GM18517 (cell line): ENCODE data around the gene GPRIN1.

Source experiments
- ATAC-seq: cut with Tn5 transposase; IDR thresholded peaks from one replicate; pipeline ENCODE4 v1.9.1; 2021; ENCODE audit warnings: mild to moderate bottlenecking, moderate library complexity; ENCODE audit not compliant: unreplicated experiment

GPRIN1 gene

DNA sequence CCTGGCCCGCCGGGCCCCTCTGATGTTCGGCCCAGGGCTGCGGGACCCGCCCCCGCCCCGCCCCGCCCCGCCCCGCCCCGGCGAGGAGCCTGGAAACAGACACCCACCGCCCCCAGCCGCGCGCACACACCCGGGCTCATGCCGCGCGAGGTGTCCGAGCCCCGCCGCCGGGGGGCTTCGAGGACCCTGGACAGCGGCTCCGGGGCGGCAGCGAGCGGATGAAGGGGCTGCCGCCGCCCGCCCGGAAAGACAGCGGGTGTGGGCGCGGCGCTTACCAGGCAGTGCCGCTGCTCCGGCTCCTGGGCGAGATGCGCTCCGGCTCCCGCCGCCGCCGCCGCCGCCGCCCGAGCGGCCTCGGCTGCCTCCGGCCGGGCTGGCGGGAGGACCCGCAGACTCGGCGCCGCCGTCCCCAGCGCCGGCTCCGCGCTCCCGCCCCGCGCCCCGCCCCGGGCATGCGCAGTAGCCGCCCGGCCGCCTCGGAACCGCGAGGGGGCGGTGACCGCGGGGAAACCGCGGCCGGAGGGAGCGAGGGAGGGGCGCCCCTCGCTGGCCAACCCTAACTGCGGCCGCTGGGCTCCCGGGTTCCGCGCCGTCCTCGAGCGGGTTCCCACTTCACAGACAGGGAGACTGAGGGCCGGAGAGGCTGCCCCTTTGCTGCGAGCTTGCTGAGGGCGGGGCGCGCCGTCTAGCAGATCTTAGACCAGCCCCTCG is at the start of gene GPRIN1:
Gene GPRIN1, minus strand, starts transcription at position 433 of the 711 bp plus-strand sequence. CDS start 10,322 bp downstream, outside the sequence.
- peak; percentile 59 for ATAC-seq

DNA sequence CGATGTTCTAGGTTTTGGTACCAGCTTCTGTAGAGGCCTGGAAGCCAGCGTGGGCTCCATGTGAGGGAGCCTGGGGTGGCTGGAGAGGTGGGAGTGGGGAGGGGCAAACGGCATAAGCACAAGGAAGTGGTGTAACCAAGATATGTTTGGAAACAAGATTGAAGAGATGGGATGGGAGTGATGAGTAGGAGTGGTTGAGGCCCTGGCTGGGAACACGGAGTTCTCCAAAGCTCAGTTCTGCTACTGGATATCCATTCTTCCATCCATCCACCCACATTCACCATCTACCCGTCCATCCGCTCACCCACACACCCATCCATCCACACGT is 49.5 kb upstream of the GPRIN1 start:
- ATAC-seq = no peak

DNA sequence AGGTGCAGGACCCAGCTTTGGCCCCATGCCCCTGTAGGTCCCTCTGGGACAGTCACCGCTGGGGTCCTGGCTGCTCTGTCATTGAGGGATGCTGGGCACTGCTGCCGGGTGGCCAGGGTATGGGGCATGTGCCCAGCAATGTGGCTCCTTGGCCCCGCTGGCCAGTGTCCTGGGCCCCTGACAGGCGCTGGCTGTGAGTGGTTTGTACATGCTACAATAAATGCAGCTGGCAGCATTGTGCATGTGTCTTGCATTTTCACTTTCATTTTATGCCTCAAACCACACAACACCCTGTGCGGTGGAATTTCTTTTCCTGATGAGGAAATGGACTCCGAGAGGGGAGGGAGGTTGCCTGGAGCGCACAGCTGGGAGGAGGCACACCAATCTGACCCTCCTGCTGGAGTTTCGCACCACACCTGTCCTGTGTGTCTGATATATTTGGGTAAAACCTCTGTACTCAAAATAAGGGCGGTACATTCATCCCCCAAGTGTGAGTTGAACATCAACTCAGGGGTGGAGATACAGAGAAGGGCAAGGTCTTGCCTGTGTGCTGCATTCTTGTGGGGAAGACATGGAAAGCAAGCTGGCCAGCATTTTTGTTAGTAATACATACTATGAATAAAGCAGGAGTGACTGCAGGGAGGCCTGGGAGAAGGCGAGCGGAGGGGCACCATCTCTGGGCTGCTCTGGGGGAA is 49.0 kb upstream of the GPRIN1 start:
- peak; percentile 44 for ATAC-seq

DNA sequence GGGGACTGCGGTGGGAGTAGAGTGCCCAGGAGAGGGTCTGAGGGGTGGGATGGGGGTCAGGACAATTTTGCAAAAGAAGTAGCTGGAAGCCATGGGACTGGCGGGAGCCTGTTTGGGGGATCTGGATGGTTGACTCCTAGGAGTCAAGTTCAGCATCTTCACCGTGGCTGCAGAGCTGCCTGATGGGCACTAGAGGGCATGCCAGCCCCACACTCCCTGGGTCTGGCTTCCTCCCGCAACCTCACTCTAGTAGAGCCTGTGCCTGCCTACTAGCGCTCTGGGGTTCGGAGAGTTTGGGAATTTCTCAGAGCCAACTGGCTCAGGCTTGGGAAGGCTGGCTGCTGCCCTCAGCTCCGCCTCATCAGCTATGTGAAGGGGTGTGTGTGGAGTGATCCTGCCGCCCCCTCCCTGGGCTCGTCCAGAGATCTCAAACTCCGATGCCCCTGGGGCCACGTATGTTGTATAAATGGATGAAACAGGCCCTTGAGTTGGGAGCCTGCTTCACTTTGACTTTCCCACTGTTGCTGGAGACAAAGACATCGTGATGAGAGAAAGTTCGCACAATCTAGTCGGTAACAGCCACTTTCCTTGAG is 48.1 kb upstream of the GPRIN1 start:
- ATAC-seq = no peak

DNA sequence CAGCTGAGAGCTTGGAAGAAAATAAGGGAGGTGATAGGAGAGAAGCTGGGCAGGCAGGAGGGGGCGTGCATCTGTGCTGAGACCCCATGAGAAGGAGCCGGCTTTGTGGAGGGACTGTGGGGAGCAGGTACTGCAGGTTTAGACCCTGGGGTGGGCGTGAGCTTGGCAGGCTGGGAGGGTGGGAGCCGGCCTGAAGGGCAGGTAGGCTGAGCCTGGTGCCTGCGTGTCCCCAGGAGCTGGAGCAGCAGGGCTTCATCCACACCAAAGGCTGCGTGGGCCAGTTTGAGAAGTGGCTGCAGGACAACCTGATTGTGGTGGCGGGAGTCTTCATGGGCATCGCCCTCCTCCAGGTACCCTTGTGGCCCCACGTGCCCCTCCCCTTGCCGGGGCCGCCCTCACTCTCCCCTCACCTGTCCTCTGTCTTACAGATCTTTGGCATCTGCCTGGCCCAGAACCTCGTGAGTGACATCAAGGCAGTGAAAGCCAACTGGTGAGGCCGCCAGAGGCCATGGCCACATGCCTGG is 46.6 kb upstream of the GPRIN1 start:
- ATAC-seq = no peak

DNA sequence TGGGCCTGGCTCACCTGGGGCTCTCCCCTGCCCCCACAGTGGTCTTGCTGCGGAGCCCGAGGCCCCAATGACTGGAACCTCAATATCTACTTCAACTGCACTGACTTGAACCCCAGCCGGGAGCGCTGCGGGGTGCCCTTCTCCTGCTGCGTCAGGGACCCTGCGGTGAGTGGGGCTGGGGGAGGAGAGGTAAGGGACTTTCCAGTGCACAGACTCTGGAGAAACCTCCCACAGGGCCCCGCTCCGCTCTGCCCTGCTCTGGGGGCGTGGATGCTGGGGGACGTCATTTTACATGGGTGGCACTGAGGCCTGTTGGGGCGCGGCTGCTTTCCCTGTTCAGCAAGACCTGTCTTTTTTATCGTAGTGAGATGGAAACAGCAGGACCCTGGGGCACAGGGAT is 44.9 kb upstream of the GPRIN1 start:
- ATAC-seq = no peak

DNA sequence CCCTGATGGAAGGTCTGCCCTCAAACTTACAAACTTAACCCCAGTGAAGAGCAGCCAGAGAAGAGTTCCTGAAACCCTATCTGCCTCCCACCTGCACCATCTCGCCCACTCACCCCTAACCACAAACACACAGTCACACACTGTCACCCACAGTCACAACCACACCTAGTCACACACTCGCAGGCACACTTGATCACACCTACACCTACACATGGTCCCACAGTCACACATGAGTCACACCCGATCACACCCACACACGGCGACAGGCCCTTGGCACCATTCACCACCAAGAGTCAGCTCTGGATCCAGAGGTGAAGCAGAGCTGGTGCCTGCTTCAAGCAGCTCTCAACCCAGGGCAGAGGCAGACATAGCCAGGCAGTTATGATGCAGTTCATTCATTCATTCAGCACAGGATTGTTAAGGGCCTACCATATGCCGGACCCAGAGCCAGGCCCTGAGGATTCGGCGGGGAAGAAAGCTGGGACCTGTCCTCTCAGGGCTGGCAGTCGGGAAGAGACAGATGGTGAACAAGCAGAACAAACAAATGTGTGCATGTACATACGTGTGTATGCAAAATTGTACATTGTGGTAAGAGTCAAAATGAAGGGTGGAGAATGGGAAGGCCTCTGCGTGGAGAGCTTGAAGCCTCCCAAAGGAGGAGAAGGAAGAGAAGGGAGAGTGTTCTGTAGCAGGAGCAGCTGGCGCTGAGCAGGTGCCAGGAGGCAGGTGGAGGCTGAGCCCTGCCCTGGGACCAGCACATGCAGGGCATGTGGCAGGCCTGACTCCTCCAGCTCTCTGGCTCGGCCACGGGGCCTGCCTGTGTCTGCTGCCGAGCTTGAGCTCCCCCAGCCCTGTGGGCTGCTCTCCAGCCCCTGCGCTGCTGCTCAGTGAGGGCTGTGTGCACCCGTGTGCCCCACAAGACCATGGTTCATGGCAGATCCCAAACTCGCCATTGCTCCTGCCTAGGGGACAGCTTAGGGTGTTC is 43.7 kb upstream of the GPRIN1 start:
- ATAC-seq = peak; percentile 51

DNA sequence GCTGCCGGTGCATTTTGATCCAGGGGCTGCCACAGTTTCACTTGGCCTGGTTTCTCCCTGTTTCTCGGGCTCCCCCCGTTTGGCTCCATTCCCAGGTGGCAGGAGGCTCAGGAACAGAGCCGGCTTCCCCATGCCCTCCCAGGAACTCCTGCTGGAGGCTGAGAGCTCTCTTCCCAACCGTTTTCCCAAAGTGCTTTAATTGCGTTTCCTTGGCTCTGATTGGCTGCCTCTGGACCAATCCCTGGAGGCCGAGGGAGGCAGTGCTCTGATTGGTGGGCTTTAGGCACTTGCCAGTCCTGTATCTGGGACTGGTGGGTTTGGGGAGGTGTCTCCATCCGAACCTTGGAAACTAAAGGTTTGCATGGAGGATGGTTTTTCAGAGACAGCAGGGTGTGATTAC is 42.2 kb upstream of the GPRIN1 start:
- ATAC-seq = no peak

DNA sequence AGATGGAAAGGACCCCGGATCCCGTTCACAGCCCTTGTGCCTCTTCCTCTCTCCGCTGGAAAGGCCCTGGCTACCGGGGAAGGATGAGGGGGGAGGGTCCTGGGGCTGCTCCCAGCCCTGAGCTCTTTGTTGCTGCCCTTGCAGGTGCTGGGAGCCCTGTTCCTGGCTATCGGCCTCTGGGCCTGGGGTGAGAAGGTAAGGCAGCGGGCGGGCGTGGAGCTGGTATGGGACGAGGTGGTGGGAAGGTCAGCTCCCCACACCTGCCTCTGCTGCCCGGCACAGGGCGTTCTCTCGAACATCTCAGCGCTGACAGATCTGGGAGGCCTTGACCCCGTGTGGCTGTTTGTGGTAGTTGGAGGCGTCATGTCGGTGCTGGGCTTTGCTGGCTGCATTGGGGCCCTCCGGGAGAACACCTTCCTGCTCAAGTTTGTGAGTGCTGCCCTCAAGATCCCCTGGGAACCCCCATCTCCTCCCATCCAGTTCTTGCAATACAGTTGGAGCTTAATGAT is 41.6 kb upstream of the GPRIN1 start:
- no peak for ATAC-seq

DNA sequence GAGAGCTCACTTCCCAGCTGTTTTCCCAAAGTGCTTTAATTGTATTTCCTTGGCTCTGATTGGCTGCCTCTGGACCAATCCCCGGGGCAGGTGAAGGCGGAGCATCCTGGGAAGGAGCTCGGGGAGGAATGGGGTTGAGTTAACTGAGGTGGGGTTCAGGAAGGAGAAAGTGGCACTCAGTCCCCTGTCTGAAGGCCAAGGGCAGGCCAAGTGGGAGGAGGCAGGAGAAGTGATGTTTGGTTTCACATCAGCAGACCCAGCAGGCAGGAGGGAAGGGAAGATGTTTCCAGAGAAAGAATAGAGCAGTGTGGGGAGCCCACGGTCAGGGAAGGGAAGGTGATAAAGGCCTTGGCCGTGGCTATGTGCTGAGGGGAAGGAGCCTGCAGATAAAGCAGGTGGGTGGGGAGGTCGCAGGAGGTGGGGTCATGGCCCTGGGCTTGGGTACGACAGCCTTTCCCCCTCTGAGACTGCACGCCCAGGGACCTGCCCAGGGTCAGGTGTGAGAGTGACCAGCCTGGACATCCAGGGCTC is 40.5 kb upstream of the GPRIN1 start:
- ATAC-seq = no peak

DNA sequence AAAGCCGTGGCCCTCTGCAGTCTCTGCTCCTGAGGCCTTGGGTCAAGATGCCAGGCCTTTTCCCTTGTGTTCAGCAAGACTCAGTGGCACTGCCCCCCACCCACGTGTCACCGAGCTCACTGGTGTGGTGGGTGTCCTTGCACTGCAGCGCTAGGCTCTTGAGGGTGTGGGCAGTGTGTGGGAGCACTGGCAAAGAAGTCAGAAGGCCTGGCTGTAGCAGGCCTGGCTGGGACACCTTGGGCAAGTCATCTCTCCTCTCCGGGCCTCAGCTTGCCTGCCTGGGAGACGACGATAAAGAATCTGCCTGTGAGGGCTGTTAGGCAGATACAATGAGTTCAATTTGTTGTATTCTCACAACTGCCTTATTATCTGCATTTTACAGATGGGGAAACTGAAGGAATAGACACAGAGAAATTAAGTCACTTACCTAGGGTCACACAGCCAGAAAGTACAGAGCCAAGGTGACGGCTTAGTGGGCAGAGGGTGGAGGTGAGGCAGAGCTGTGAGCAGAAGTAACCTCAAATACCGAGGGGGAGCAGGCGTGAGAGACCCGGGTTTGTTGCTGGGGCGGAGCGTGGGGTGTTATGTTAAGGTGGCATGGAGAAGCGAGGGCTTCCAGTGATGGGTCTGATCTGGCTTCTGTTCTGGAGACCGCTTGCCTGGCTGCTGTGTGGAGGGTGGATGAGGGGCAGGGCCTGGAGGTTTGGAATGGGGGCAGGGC is 38.7 kb upstream of the GPRIN1 start:
- ATAC-seq = no peak

DNA sequence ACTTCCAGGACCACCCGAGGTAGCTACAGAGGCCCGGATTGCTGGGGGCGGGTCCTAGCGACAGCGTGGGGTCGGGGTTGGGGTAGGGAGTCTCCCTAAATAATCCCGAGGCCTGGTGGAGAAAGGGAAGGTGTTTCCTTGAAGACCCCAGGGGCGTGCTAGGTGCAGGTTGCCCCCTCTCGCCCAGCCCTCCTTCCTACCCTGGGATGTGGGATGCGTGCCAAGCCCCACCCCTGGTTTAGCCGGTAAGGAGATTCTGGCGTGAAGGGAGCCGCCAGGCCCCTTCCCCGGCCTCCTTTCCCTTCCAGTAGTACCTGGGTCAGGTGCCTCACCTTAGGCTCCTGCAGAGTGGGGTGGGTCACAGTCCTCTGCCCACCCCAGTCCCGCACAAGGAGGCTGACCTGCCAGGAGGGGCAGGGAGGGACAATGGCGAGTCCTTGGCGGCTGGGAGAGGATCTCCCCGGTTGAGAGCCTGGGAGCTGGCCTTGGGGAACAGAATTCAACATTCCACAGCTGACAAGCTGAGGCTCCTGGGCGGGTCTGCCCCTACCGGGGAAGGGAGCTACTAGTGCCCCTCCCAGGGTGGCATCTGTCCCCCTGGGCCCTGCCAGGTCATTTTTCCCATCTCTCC is 38.0 kb upstream of the GPRIN1 start:
- ATAC-seq = no peak

DNA sequence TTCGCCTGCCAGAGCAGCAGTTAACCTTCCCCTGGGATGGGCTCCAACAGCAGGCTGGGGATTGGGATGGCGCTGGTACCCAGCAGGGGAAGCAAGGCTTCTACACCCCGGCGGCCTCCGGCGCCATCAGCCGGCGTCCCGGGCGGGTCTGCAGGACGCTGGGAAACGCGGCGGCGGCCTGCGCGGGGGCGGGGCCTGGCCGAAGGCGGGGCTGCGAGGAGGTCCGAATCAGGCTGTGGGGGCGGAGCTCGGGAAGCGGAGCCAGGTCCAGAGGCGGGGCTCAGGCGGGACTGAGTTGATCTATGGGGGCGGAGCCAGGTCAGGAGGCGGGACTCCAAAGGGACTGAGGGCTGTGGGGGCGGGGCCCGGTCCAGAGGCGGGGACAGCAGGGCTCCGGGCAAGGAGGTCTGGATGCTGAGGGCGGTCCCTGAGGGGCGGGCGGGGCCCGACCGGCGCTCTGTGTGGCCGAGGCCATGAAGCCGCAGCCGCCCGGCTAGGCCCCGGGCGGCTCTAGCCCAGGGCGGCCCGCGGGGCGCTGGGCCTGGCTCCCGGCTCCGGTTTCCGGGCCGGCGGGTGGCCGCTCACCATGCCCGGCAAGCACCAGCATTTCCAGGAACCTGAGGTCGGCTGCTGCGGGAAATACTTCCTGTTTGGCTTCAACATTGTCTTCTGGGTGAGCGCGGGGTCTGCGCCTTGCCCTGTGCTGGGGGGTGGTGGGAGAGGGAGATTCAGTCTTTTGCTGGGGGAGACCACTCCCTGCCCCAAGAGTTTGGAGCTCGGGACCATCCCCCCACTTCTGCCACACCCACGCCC is 37.3 kb upstream of the GPRIN1 start, which contains the start of gene TSPAN17:
Gene TSPAN17, plus strand, starts transcription at position 455 of the 813 bp plus-strand sequence. Its CDS starts 132 bp downstream, at position 587.
- peak; percentile 96 for ATAC-seq

DNA sequence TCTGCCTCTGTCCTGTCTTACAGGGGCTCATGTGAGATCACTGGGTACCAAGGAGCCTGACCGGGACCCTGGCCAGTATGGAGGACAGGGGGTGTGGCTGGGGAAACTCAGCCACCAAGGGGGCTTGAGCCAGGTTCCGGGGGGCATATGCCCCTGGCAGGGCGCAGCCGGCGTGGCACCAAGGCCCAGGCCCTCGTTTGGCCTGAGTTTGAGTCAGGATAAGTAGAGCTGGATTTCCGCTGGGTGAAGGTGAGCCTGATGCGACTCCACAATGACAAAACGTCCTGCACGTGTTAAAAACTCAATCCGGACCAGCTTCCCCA is 36.7 kb upstream of the GPRIN1 start:
- no peak for ATAC-seq

DNA sequence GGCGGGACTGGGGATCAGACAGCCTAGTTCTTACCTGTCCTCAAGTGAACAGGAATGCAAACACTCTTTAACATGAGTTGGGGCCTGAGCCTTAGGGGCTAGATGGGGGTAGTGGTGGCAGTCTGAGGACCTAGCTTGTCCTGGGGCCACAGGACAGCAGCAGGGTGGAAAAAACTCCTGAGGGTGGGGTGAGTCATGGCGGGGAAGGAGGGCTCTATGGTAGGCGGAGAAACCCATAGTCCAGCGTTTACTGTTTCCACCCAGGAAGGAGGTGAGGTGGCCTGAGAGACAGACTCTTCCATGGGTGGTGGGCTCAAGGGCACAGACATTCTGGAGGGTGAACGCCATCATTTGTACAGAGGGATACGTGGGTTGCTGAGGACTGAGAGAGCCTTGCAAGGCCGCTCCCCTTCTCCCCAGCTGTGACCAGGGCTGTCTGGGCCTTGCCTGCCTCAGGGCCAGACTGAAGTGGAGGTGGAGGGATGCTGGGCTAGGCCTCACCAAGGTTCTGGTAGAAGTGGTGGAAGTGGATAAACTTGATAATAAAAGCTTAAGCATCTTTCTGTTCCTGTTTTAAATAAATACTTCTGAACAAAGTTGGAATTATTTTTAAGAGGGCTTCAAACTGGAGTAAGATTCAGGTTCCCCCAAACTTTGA is 36.2 kb upstream of the GPRIN1 start:
- no peak for ATAC-seq

DNA sequence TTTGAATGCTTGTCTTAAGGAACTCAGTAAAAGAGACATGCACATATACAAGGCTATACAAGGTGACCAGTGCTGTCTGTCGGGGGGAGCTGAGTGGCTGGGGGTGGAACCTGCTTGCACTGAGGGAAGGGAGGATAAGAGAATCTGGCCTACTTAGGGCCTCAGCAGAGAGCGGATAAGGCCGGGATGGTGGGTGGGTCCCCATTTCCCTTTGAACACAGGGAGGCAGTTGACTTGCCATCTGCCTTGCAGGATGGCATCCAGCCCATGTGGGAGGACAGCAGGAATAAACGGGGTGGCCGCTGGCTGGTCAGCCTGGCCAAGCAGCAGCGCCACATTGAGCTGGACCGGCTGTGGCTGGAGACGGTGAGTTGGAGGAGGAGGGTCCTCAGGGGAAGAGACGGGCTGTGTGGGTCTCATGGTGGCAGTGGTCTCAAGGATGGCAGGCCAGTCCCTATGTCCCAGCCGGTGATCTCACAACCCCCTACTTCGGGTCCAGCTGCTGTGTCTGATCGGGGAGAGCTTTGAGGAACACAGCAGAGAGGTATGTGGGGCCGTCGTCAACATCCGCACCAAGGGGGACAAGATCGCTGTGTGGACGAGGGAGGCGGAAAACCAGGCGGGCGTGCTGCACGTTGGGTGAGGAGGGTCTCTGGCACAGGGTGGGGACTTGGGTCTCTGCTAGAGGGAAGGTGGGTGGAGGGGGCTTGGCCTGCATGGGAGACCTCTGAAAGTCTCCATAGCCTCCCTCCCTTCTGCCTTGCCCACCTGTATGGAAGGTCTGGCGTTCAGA is 35.1 kb upstream of the GPRIN1 start:
- no peak for ATAC-seq

DNA sequence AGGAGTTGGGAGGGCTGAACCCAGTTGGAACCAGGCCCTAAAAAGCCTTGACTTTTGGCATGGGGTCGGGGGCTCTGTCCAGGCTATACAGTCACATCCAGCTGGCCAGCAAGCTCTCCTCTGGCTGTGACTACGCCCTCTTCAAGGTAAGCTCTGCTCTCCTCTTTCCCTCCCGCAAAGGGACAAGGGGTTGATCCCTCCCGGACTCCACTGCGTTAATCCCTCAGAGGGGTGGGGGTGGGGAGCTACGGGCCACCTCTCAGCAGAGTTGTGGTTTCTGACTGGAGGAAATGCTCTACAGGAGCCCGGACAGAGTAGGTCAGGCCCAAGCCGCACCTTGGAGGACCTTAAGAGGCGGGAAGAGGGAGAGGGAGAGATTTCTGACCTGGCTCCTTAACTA is 34.3 kb upstream of the GPRIN1 start:
- no peak for ATAC-seq
